NAMALWA (cell line): Measurements from ENCODE around the gene NRGN.
"Not testable (repeated sequence)": the region's sequence is repeated elsewhere in the genome, so short reads cannot be mapped to it uniquely, and the experiment has no call there.

Source experiments
- DNase-seq: peaks from one replicate; pipeline ENCODE4 v3.0.0-alpha.2; 2015; ENCODE audit warnings: low spot score

NRGN gene

GRCh38 chr11:124758355-124759265 is 18.9 kb downstream of the NRGN start:
- peak; percentile 84 for DNase-seq

GRCh38 chr11:124759266-124760204 is 19.8 kb downstream of the NRGN start:
- no peak for DNase-seq

- peak; percentile 51 for DNase-seq
Observed at GRCh38 chr11:124760205-124760652, 20.5 kb downstream of the NRGN start.

GRCh38 chr11:124760806-124761205 is 21.1 kb downstream of the NRGN start:
- DNase-seq = no peak

- DNase-seq = no peak
Observed at GRCh38 chr11:124761301-124762104, 21.8 kb downstream of the NRGN start.

- peak; percentile 73 for DNase-seq
Observed at GRCh38 chr11:124762105-124762623, 22.4 kb downstream of the NRGN start, which contains the start of gene ESAM. Gene ESAM (minus strand): TSS chr11:124762290. CDS start chr11:124762154, 136 bp downstream.

- no peak for DNase-seq
Observed at GRCh38 chr11:124762624-124763155, 22.9 kb downstream of the NRGN start.

GRCh38 chr11:124763156-124763947 is 23.6 kb downstream of the NRGN start:
- peak; percentile 83 for DNase-seq

GRCh38 chr11:124766156-124766555 is 26.4 kb downstream of the NRGN start:
- DNase-seq = no peak

GRCh38 chr11:124768914-124769313 is 29.2 kb downstream of the NRGN start:
- DNase-seq = no peak

GRCh38 chr11:124769806-124770774 is 30.3 kb downstream of the NRGN start:
- DNase-seq = no peak

- DNase-seq = not testable (repeated sequence)
Observed at GRCh38 chr11:124770959-124771358, 31.2 kb downstream of the NRGN start.

- DNase-seq = no peak
Observed at GRCh38 chr11:124776865-124777645, 37.3 kb downstream of the NRGN start.

GRCh38 chr11:124778281-124778680 is 38.5 kb downstream of the NRGN start:
- DNase-seq = no peak

GRCh38 chr11:124779568-124779967 is 39.8 kb downstream of the NRGN start:
- no peak for DNase-seq

GRCh38 chr11:124783002-124783401 is 43.3 kb downstream of the NRGN start:
- no peak for DNase-seq

GRCh38 chr11:124784051-124784450 is 44.3 kb downstream of the NRGN start:
- DNase-seq = no peak

- DNase-seq = no peak
Observed at GRCh38 chr11:124788521-124788920, 48.8 kb downstream of the NRGN start.
